Measurements from ENCODE around the gene OPN1LW.

GRCh38 chrX:154142950-154143745, 895 bp upstream of the OPN1LW start:
- TF ChIP-seq CTCF (conservative IDR thresholded peaks at IDR 0.05 in 1 of 2, IDR thresholded peaks at IDR 0.05 in 1 of 2; ENCODE audit: low read depth in 1 of 2, low read length in 2 of 2) (no peak), EZH2 (IDR thresholded peaks at IDR 0.05; ENCODE audit: low read length, missing control alignments) (no peak)

All from fibroblast of lung (primary cell).